Stimulated activated CD4-positive, alpha-beta T cell treated with anti-CD3 and anti-CD28 coated beads, Interleukin-4, amount 100 ng/mL, for 4 hours (primary cell): Measurements from ENCODE around the gene SNX13.
A peak's percentile ranks its signal among the peaks of the same experiment; 100 is the strongest.

ENCODE experiments used
- DNase-seq, 2 experiments: peaks; one replicate each; pipeline ENCODE4 v3.0.0-alpha.2; 2020

Gene SNX13

GRCh38 chr7:17772581-17773288 is 167.6 kb downstream of the SNX13 start:
- DNase-seq = no peak

GRCh38 chr7:17771901-17772408 is 168.3 kb downstream of the SNX13 start:
- no peak for DNase-seq

GRCh38 chr7:17770710-17771375 is 169.5 kb downstream of the SNX13 start:
- no peak for DNase-seq

GRCh38 chr7:17769918-17770317 is 170.4 kb downstream of the SNX13 start:
- peak; percentile 19 for DNase-seq

- no peak for DNase-seq
Measured at GRCh38 chr7:17758008-17758407, 182.3 kb downstream of the SNX13 start.

GRCh38 chr7:17746020-17746530 is 194.2 kb downstream of the SNX13 start:
- DNase-seq = no peak

GRCh38 chr7:17745610-17746009 is 194.7 kb downstream of the SNX13 start:
- no peak for DNase-seq

GRCh38 chr7:17743316-17743715 is 197.0 kb downstream of the SNX13 start:
- no peak for DNase-seq

GRCh38 chr7:17741426-17741825 is 198.9 kb downstream of the SNX13 start:
- DNase-seq = no peak
